AG09309 (cell line): ENCODE results near the gene ZNF491.
A peak's percentile ranks its signal among the peaks of the same experiment; 100 is the strongest.
"Not testable (repeated sequence)": the region's sequence is repeated elsewhere in the genome, so short reads cannot be mapped to it uniquely, and the experiment has no call there.

Experiments used
- DNase-seq: peaks from one replicate; pipeline ENCODE4 v3.0.0-alpha.2; 2010; ENCODE audit warnings: low read depth
- H3K4me3 ChIP-seq: 2 replicates; pipeline ENCODE4 v1.5.1; 2011; ENCODE audit warnings: mild to moderate bottlenecking, low read depth, low read length, moderate library complexity; ENCODE audit not compliant: control insufficient read depth
- CTCF ChIP-seq: IDR thresholded peaks from 2 replicates; pipeline ENCODE4 v1.5.1; 2011; ENCODE audit warnings: mild to moderate bottlenecking, low read depth, low read length, inconsistent platforms; ENCODE audit not compliant: insufficient read depth, control insufficient read depth; ENCODE audit errors: missing control alignments

Gene ZNF491

GRCh38 chr19:11763117-11763516, 35.2 kb upstream of the ZNF491 start:
- H3K4me3 ChIP-seq = no peak overlapping the region
- no peak for DNase-seq
- TF ChIP-seq CTCF = no peak

- no peak for TF ChIP-seq CTCF
- no peak for DNase-seq
- no peak overlapping the region for H3K4me3 ChIP-seq
Observed at GRCh38 chr19:11763611-11764010, 34.7 kb upstream of the ZNF491 start.

- DNase-seq = peak; percentile 64
- TF ChIP-seq CTCF = no peak
- H3K4me3 ChIP-seq = peak within 1 kb of the TSS; percentile 97
Observed at GRCh38 chr19:11766597-11767591, 31.4 kb upstream of the ZNF491 start, which contains the start of gene ZNF441. Gene ZNF441, plus strand, starts transcription at chr19:11767000. Its CDS starts 194 bp downstream, at chr19:11767194.

- peak overlapping the region; percentile 97 for H3K4me3 ChIP-seq
- no peak for TF ChIP-seq CTCF
- no peak for DNase-seq
Observed at GRCh38 chr19:11767633-11768133, 30.6 kb upstream of the ZNF491 start.

GRCh38 chr19:11769995-11770394, 28.3 kb upstream of the ZNF491 start:
- H3K4me3 ChIP-seq = no peak overlapping the region
- no peak for TF ChIP-seq CTCF
- no peak for DNase-seq

GRCh38 chr19:11771520-11771919, 26.8 kb upstream of the ZNF491 start:
- DNase-seq, H3K4me3 ChIP-seq: not testable (repeated sequence)
- peak; percentile 17 for TF ChIP-seq CTCF

- DNase-seq, H3K4me3 ChIP-seq: not testable (repeated sequence)
Observed at GRCh38 chr19:11776669-11777068, 21.7 kb upstream of the ZNF491 start.
